OCI-LY7 (cell line): Measurements from ENCODE around the gene KIRREL3.

ENCODE experiments used
- EZH2phosphoT487 ChIP-seq: fragments of 200-600 bp; sonication (generic); IDR thresholded peaks from 2 replicates; pipeline ENCODE4 v1.6.1; 2018; ENCODE audit warnings: low read depth, borderline replicate concordance, mild to moderate bottlenecking, mixed run types, antibody characterized with exemption, low read length, moderate library complexity, mixed read lengths
- TF ChIP-seq, protein P1 (sequence below): fragments of 200-600 bp; sonication (generic); conservative IDR thresholded peaks from 2 replicates; pipeline ENCODE4 v1.5.1; 2014; ENCODE audit warnings: mild to moderate bottlenecking, antibody characterized with exemption, low read length, moderate library complexity, mixed read lengths

DNA sequence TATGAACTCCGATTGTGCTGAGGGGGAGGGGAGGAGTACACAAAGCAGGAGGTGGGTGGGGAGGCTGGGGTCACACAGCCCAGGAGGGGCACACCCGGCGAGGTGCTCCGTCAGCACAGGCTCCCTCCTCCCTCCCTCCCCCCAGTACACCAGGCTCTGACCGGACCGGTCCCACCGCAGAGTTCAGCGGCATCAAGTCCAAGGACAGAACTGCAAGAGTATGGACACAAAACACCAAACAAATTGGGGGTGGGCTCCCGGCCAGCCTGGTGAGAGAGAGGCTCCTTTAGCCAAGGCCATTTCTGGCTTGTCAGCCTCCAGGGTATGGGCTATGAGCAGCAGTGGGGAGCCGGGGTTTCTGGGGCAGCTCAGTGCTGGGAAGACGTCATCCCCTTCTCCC lies 576.8 kb downstream of the KIRREL3 start:
- TF ChIP-seq, protein P1, sequence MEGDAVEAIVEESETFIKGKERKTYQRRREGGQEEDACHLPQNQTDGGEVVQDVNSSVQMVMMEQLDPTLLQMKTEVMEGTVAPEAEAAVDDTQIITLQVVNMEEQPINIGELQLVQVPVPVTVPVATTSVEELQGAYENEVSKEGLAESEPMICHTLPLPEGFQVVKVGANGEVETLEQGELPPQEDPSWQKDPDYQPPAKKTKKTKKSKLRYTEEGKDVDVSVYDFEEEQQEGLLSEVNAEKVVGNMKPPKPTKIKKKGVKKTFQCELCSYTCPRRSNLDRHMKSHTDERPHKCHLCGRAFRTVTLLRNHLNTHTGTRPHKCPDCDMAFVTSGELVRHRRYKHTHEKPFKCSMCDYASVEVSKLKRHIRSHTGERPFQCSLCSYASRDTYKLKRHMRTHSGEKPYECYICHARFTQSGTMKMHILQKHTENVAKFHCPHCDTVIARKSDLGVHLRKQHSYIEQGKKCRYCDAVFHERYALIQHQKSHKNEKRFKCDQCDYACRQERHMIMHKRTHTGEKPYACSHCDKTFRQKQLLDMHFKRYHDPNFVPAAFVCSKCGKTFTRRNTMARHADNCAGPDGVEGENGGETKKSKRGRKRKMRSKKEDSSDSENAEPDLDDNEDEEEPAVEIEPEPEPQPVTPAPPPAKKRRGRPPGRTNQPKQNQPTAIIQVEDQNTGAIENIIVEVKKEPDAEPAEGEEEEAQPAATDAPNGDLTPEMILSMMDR: no peak
- no peak for TF ChIP-seq EZH2phosphoT487
